ENCODE data around the gene MYO1E. TPM values are rescaled to one million over a fixed set of nuclear protein-coding genes. Genes with fewer than 3 reads are reported as not detected.

Gene MYO1E
- total RNA-seq, 2 donors from 2014 or later: 252 to 329 TPM

GRCh38 chr15:59222906-59223550 is 149.6 kb downstream of the MYO1E start:
- no peaks in the 10 kb centered on the region for H3K4me1 ChIP-seq
- DNase-seq: no peak
- intact Hi-C loops (cut with DNase I): no loop called here
- no peak overlapping the region for H3K4me3 ChIP-seq
- no peak overlapping the region for H3K27ac ChIP-seq
- H3K36me3 ChIP-seq: peaks cover 12% of the 10 kb centered on the region
- no peaks in the 10 kb centered on the region for H3K27me3 ChIP-seq
- TF ChIP-seq CTCF (IDR thresholded peaks at IDR 0.05): no peak
- no peak overlapping the region for H3K9ac ChIP-seq (ENCODE audit: low read depth in 2 of 2, low read length in 2 of 2)
- no peaks in the 10 kb centered on the region for H3K9me3 ChIP-seq

- DNase-seq: no peak
- H3K4me1 ChIP-seq: no peaks in the 10 kb centered on the region
- H3K27me3 ChIP-seq: no peaks in the 10 kb centered on the region
- no peak for TF ChIP-seq CTCF (IDR thresholded peaks at IDR 0.05)
- H3K4me3 ChIP-seq: no peak overlapping the region
- intact Hi-C loops (cut with DNase I): no loop called here
- no peak overlapping the region for H3K9ac ChIP-seq (ENCODE audit: low read depth in 2 of 2, low read length in 2 of 2)
- no peaks in the 10 kb centered on the region for H3K9me3 ChIP-seq
- no peak overlapping the region for H3K27ac ChIP-seq
- H3K36me3 ChIP-seq: peaks cover 12% of the 10 kb centered on the region
Observed at GRCh38 chr15:59221511-59222505, 150.9 kb downstream of the MYO1E start.

GRCh38 chr15:59218710-59219109 is 154.0 kb downstream of the MYO1E start:
- no peaks in the 10 kb centered on the region for H3K27me3 ChIP-seq
- intact Hi-C loops (cut with DNase I): no loop called here
- H3K27ac ChIP-seq: no peak overlapping the region
- no peak for TF ChIP-seq CTCF (IDR thresholded peaks at IDR 0.05)
- no peak for DNase-seq
- H3K9me3 ChIP-seq: no peaks in the 10 kb centered on the region
- H3K4me1 ChIP-seq: no peaks in the 10 kb centered on the region
- peaks cover 6% of the 10 kb centered on the region for H3K36me3 ChIP-seq
- no peak overlapping the region for H3K9ac ChIP-seq (ENCODE audit: low read depth in 2 of 2, low read length in 2 of 2)
- no peak overlapping the region for H3K4me3 ChIP-seq

GRCh38 chr15:59217876-59218498 is 154.7 kb downstream of the MYO1E start:
- intact Hi-C loops (cut with DNase I): no loop called here
- no peak overlapping the region for H3K27ac ChIP-seq
- H3K36me3 ChIP-seq: peaks cover 6% of the 10 kb centered on the region
- no peak overlapping the region for H3K4me3 ChIP-seq
- no peaks in the 10 kb centered on the region for H3K4me1 ChIP-seq
- no peak for DNase-seq
- no peak for TF ChIP-seq CTCF (IDR thresholded peaks at IDR 0.05)
- no peak overlapping the region for H3K9ac ChIP-seq (ENCODE audit: low read depth in 2 of 2, low read length in 2 of 2)
- no peaks in the 10 kb centered on the region for H3K27me3 ChIP-seq
- H3K9me3 ChIP-seq: no peaks in the 10 kb centered on the region

- intact Hi-C loops (cut with DNase I): no loop called here
- H3K36me3 ChIP-seq: no peaks in the 10 kb centered on the region
- H3K4me1 ChIP-seq: no peaks in the 10 kb centered on the region
- DNase-seq: no peak
- H3K9me3 ChIP-seq: no peaks in the 10 kb centered on the region
- H3K27ac ChIP-seq: no peak overlapping the region
- no peak for TF ChIP-seq CTCF (IDR thresholded peaks at IDR 0.05)
- H3K4me3 ChIP-seq: no peak overlapping the region
- H3K27me3 ChIP-seq: no peaks in the 10 kb centered on the region
- no peak overlapping the region for H3K9ac ChIP-seq (ENCODE audit: low read depth in 2 of 2, low read length in 2 of 2)
Observed at GRCh38 chr15:59216911-59217310, 155.8 kb downstream of the MYO1E start.
